ENCODE measurements around the gene SLC37A2. TPM values are rescaled to one million over a fixed set of nuclear protein-coding genes. Genes with fewer than 3 reads are reported as not detected.

Gene SLC37A2
- total RNA-seq, 1 experiment from 2014 or later: not detected

DNA sequence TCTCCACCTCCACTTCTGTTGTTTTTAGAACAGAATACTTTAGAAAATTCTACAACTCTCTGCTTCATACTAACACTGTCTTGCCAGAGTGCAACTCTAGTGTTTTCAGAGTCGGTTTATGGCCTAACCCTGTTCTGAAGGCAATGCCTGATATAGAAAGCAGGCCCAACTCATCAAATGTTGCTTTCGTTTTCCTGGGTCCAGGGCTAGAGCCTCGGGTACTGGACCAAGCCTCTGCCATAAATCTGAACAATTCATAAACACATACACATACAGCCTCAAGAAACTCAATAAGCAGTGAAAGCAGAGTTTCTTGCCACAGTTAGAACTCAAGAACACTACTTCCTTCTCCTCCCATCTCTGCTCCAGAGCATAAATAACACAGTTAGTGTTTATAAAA lies 38.5 kb downstream of the SLC37A2 start:
- ChIA-PET POLR2A (ENCODE audit: low non-redundant PET) (no interaction called here), CTCF (no interaction called here)
- H3K27ac ChIP-seq (ENCODE audit: low read depth, low read length, poor library complexity, severe bottlenecking): no peak overlapping the region
- DNase-seq (ENCODE audit: low spot score): no peak
- intact Hi-C loops (cut with micrococcal nuclease; ENCODE audit: unreplicated experiment): no loop called here
- no peak for TF ChIP-seq CTCF (conservative IDR thresholded peaks at IDR 0.05; ENCODE audit: low read depth, low read length)
- no peak for TF ChIP-seq EZH2 (IDR thresholded peaks at IDR 0.05; ENCODE audit: borderline replicate concordance, low read depth, low read length, poor library complexity, severe bottlenecking)
- no peaks in the 10 kb centered on the region for H3K27me3 ChIP-seq (replicated peaks; ENCODE audit: insufficient read depth, low read depth, low read length, poor library complexity)
- no peaks in the 10 kb centered on the region for H3K4me1 ChIP-seq (ENCODE audit: insufficient read depth, low read length, poor library complexity, severe bottlenecking)
- BruUV-seq (replicated peaks): no TSS peak
- H3K4me3 ChIP-seq (ENCODE audit: low read depth, low read length, poor library complexity, severe bottlenecking): no peak overlapping the region
- H3K36me3 ChIP-seq (ENCODE audit: insufficient read depth, low read length, poor library complexity, severe bottlenecking): peaks cover 13% of the 10 kb centered on the region
- no peaks in the 10 kb centered on the region for H3K9me3 ChIP-seq (ENCODE audit: low read depth, low read length, poor library complexity, severe bottlenecking)

DNA sequence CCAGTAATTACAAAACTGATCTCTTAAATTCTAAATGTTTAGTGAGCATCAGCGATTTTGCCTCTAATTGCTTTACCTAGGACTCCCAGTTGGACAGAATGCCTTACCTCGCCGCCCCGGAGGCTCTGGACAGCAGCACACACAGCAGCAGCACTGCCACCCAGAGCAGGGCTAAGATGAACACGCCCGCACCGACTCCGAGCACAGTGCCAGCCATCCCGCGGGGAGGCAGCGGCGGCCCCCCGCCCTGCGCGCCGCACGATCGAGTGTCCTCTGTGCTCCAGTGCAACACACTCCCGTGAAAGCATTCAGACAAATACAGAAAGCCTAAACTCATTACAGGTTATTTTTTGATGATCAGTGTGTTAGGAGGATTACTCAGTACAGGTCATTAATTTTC lies 38.9 kb downstream of the SLC37A2 start:
- TF ChIP-seq EZH2 (IDR thresholded peaks at IDR 0.05; ENCODE audit: borderline replicate concordance, low read depth, low read length, poor library complexity, severe bottlenecking) (no peak), CTCF (conservative IDR thresholded peaks at IDR 0.05; ENCODE audit: low read depth, low read length) (no peak)
- Histone ChIP-seq H3K27ac (ENCODE audit: low read depth, low read length, poor library complexity, severe bottlenecking) (no peak overlapping the region), H3K4me3 (ENCODE audit: low read depth, low read length, poor library complexity, severe bottlenecking) (no peak overlapping the region), H3K36me3 (ENCODE audit: insufficient read depth, low read length, poor library complexity, severe bottlenecking) (peaks cover 13% of the 10 kb centered on the region), H3K27me3 (replicated peaks; ENCODE audit: insufficient read depth, low read depth, low read length, poor library complexity) (no peaks in the 10 kb centered on the region), H3K9me3 (ENCODE audit: low read depth, low read length, poor library complexity, severe bottlenecking) (no peaks in the 10 kb centered on the region), H3K4me1 (ENCODE audit: insufficient read depth, low read length, poor library complexity, severe bottlenecking) (no peaks in the 10 kb centered on the region)
- CTCF ChIA-PET: no interaction called here
- no TSS peak for BruUV-seq (replicated peaks)
- intact Hi-C loops (cut with micrococcal nuclease; ENCODE audit: unreplicated experiment): no loop called here
- no peak for DNase-seq (ENCODE audit: low spot score)
- POLR2A ChIA-PET (ENCODE audit: low non-redundant PET): no interaction called here

DNA sequence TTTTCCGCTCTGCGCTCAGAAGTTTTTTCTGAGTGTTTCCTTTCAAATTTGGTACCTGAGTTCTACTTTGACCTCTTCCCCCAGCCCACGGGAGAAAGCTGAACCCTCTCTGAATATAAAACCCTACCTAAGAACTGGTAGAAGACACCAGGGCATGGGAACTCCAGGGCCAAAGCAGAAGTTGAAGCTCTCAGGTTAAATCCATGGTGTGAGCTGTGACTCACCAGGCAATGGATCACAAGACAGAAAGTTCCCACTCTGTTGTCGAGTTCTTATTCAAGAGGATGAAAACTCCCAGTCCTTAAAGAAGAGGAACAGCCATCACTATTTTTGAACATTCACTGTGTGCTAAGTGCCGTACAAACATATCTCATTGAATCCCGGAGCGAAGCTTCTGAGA lies 39.4 kb downstream of the SLC37A2 start:
- CTCF ChIA-PET: interaction anchor here (0.6 kb wide), 1 partner anchor 19 kb away, joined by 3 read pairs; no protein-coding TSS in a partner anchor
- TF ChIP-seq EZH2 (IDR thresholded peaks at IDR 0.05; ENCODE audit: borderline replicate concordance, low read depth, low read length, poor library complexity, severe bottlenecking): no peak
- no peak for TF ChIP-seq CTCF (conservative IDR thresholded peaks at IDR 0.05; ENCODE audit: low read depth, low read length)
- Histone ChIP-seq H3K4me3 (ENCODE audit: low read depth, low read length, poor library complexity, severe bottlenecking) (no peak overlapping the region), H3K27me3 (replicated peaks; ENCODE audit: insufficient read depth, low read depth, low read length, poor library complexity) (no peaks in the 10 kb centered on the region), H3K36me3 (ENCODE audit: insufficient read depth, low read length, poor library complexity, severe bottlenecking) (peaks cover 13% of the 10 kb centered on the region), H3K4me1 (ENCODE audit: insufficient read depth, low read length, poor library complexity, severe bottlenecking) (no peaks in the 10 kb centered on the region), H3K27ac (ENCODE audit: low read depth, low read length, poor library complexity, severe bottlenecking) (no peak overlapping the region), H3K9me3 (ENCODE audit: low read depth, low read length, poor library complexity, severe bottlenecking) (no peaks in the 10 kb centered on the region)
- POLR2A ChIA-PET (ENCODE audit: low non-redundant PET): no interaction called here
- no TSS peak for BruUV-seq (replicated peaks)
- DNase-seq (ENCODE audit: low spot score): no peak
- intact Hi-C loops (cut with micrococcal nuclease; ENCODE audit: unreplicated experiment): no loop called here

Data from A673 (cell line).